ENCODE data around the gene POGLUT2. TPM values are rescaled to one million over a fixed set of nuclear protein-coding genes. Genes with fewer than 3 reads are reported as not detected.
"Not testable (repeated sequence)": the region's sequence is repeated elsewhere in the genome, so short reads cannot be mapped to it uniquely, and the experiment has no call there.

POGLUT2 gene
- total RNA-seq, 1 donor from 2014 or later = 13.7 TPM

- Mint-ChIP-seq H3K4me1 (ENCODE audit: low read depth) (peaks cover 13% of the 10 kb centered on the region), H3K36me3 (ENCODE audit: low read depth) (peaks cover 67% of the 10 kb centered on the region), H3K27me3 (ENCODE audit: low read depth) (no peaks in the 10 kb centered on the region), H3K9me3 (no peaks in the 10 kb centered on the region), H3K27ac (no peak overlapping the region), H3K4me3 (ENCODE audit: low read depth) (no peak overlapping the region)
- intact Hi-C loops (cut with micrococcal nuclease) = no loop called here
- no peak for DNase-seq (ENCODE audit: low spot score)
These were observed 5.0 kb downstream of the POGLUT2 start for GRCh38 chr13:102793611-102794355.

GRCh38 chr13:102792396-102792795, 6.4 kb downstream of the POGLUT2 start:
- H3K27ac Mint-ChIP-seq = no peak overlapping the region
- peaks cover 9% of the 10 kb centered on the region for H3K4me1 Mint-ChIP-seq (ENCODE audit: low read depth)
- DNase-seq (ENCODE audit: low spot score) = no peak
- H3K4me3 Mint-ChIP-seq (ENCODE audit: low read depth) = no peak overlapping the region
- no peaks in the 10 kb centered on the region for H3K27me3 Mint-ChIP-seq (ENCODE audit: low read depth)
- intact Hi-C loops (cut with micrococcal nuclease) = no loop called here
- H3K9me3 Mint-ChIP-seq = no peaks in the 10 kb centered on the region
- peaks cover 78% of the 10 kb centered on the region for H3K36me3 Mint-ChIP-seq (ENCODE audit: low read depth)

GRCh38 chr13:102788683-102789082, 10.1 kb downstream of the POGLUT2 start:
- H3K36me3 Mint-ChIP-seq (ENCODE audit: low read depth) = peaks cover 89% of the 10 kb centered on the region
- H3K27ac Mint-ChIP-seq = no peak overlapping the region
- H3K4me3 Mint-ChIP-seq (ENCODE audit: low read depth) = no peak overlapping the region
- H3K4me1 Mint-ChIP-seq (ENCODE audit: low read depth) = peaks cover 2% of the 10 kb centered on the region
- no peak for DNase-seq (ENCODE audit: low spot score)
- no peaks in the 10 kb centered on the region for H3K27me3 Mint-ChIP-seq (ENCODE audit: low read depth)
- intact Hi-C loops (cut with micrococcal nuclease) = no loop called here
- no peaks in the 10 kb centered on the region for H3K9me3 Mint-ChIP-seq

DNA sequence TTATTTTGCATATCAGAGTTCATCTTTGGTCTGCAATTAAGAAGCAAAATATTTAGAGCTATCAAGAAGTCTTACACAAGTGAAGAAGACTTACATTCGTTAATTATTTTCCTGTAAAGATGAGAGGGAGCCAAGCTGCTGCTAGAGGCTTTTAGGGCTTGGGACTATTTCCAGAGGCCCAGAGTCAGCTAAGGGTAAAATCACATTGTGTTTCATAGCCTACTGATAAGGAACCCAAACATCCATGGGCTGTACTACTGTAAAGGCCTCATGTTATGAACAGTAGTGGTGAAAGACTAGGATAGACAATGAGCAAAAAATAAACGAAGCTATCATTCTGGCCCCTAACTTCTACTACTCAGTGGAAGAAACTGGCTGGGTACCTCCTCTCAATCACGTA, 14.3 kb downstream of the POGLUT2 start:
- no peak overlapping the region for H3K4me3 Mint-ChIP-seq (ENCODE audit: low read depth)
- H3K27me3 Mint-ChIP-seq (ENCODE audit: low read depth) = no peaks in the 10 kb centered on the region
- intact Hi-C loops (cut with micrococcal nuclease) = no loop called here
- DNase-seq (ENCODE audit: low spot score) = no peak
- peaks cover 15% of the 10 kb centered on the region for H3K4me1 Mint-ChIP-seq (ENCODE audit: low read depth)
- no peak overlapping the region for H3K27ac Mint-ChIP-seq
- peaks cover 83% of the 10 kb centered on the region for H3K36me3 Mint-ChIP-seq (ENCODE audit: low read depth)
- peaks cover 23% of the 10 kb centered on the region for H3K9me3 Mint-ChIP-seq

GRCh38 chr13:102781591-102781990, 17.2 kb downstream of the POGLUT2 start:
- Mint-ChIP-seq H3K4me1 (ENCODE audit: low read depth) (peaks cover 27% of the 10 kb centered on the region), H3K9me3 (peaks cover 30% of the 10 kb centered on the region), H3K27ac (peak overlapping the region; percentile 98), H3K4me3 (ENCODE audit: low read depth) (no peak overlapping the region), H3K27me3 (ENCODE audit: low read depth) (no peaks in the 10 kb centered on the region), H3K36me3 (ENCODE audit: low read depth) (peaks cover 65% of the 10 kb centered on the region)
- DNase-seq (ENCODE audit: low spot score) = no peak
- intact Hi-C loops (cut with micrococcal nuclease) = no loop called here

DNA sequence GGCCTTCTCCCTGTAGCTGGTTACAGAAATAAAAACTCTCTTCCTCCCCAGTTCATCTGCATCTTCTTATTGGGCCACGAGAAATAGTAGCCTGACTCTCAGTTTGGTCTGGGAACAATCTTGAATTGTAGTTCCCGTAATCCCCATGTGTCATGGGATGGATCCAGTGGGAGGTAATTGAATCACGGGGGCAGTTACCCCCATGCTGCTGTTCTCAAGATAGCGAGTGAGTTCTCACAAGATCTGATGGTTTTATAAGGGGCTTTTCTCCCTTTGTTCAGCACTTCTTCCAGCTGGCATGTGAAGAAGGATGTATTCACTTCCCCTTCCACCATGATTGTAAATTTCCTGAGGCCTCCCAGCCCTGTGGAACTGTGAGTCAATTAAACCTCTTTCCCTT, 18.1 kb downstream of the POGLUT2 start:
- Mint-ChIP-seq H3K9me3 (peaks cover 30% of the 10 kb centered on the region), H3K4me3 (ENCODE audit: low read depth) (peak overlapping the region; percentile 27), H3K4me1 (ENCODE audit: low read depth) (peaks cover 31% of the 10 kb centered on the region), H3K27ac (peak overlapping the region; percentile 98), H3K36me3 (ENCODE audit: low read depth) (peaks cover 56% of the 10 kb centered on the region)
- H3K27me3 Mint-ChIP-seq (ENCODE audit: low read depth); intact Hi-C loops (cut with micrococcal nuclease); DNase-seq (ENCODE audit: low spot score): not testable (repeated sequence)

DNA sequence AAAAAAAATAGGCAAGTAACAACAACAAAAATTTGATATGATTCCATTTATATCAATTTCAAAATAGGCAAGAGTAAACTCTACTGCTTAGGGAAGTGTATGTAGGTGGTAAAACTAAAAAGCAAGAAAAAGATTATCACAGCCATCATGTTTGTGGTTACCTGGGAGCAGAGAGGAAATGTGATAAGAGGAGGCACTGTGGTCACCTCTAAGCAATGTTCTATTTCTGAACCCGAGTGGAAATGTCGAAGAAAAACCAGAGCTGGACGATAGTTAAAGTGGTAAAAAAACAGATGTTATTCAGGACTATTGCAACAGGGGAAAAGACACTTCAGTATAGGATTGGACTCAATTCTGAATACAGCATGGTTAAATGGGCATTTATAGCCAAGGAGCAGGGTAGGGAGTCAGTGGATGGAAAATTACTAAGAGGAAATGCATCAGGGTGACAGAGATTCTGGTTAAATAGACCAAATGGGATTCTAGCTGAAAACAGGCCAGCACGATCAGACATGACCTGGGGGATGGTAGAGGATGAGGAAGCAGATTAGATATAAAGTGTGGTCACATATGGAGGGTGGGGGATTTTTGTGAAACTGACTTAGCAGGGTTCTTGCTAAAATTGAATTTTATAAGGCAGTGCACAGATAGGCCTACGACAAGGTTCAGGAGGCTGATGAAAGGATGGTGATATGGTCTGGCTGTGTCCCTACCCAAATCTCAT, 19.2 kb downstream of the POGLUT2 start:
- Mint-ChIP-seq H3K27ac (peak overlapping the region; percentile 98), H3K4me3 (ENCODE audit: low read depth) (peak overlapping the region; percentile 50), H3K27me3 (ENCODE audit: low read depth) (no peaks in the 10 kb centered on the region), H3K9me3 (peaks cover 30% of the 10 kb centered on the region), H3K4me1 (ENCODE audit: low read depth) (peaks cover 36% of the 10 kb centered on the region), H3K36me3 (ENCODE audit: low read depth) (peaks cover 46% of the 10 kb centered on the region)
- DNase-seq (ENCODE audit: low spot score) = peak; percentile 55
- intact Hi-C loops (cut with micrococcal nuclease) = loop anchor here (1.0 to 10.0 kb wide), 5 partner anchors 20 to 1155 kb away; partner anchors contain the start of genes BIVM and TPP2

DNA sequence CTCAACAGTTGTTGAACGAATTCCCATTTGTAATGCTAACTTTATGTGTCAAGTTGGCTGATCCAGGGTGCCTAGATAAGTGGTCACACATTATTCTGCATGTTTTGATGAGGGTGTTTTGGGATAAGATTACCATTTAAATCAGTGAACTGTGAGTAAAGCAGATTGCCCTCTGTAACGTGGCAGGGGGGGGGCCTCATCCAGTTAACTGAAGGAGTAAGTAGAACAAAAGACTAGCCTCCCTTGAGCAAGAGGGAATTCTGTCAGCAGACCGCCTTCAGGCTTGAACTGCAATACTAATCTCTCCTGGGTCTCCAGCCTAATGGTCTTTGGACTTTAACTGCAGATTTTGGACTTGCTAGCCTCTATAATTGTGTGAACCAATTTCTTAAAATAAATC, 21.0 kb downstream of the POGLUT2 start:
- no peak for DNase-seq (ENCODE audit: low spot score)
- peaks cover 28% of the 10 kb centered on the region for H3K9me3 Mint-ChIP-seq
- H3K4me1 Mint-ChIP-seq (ENCODE audit: low read depth) = peaks cover 43% of the 10 kb centered on the region
- peaks cover 37% of the 10 kb centered on the region for H3K36me3 Mint-ChIP-seq (ENCODE audit: low read depth)
- no peak overlapping the region for H3K4me3 Mint-ChIP-seq (ENCODE audit: low read depth)
- intact Hi-C loops (cut with micrococcal nuclease) = loop anchor here (2.0 to 10.0 kb wide), 2 partner anchors 385 to 1153 kb away; no protein-coding TSS in a partner anchor
- H3K27ac Mint-ChIP-seq = no peak overlapping the region
- H3K27me3 Mint-ChIP-seq (ENCODE audit: low read depth) = no peaks in the 10 kb centered on the region

- DNase-seq (ENCODE audit: low spot score) = no peak
- no peak overlapping the region for H3K27ac Mint-ChIP-seq
- peaks cover 54% of the 10 kb centered on the region for H3K4me1 Mint-ChIP-seq (ENCODE audit: low read depth)
- H3K27me3 Mint-ChIP-seq (ENCODE audit: low read depth) = no peaks in the 10 kb centered on the region
- no peak overlapping the region for H3K4me3 Mint-ChIP-seq (ENCODE audit: low read depth)
- H3K36me3 Mint-ChIP-seq (ENCODE audit: low read depth) = peaks cover 36% of the 10 kb centered on the region
- intact Hi-C loops (cut with micrococcal nuclease) = loop anchor here (10.0 kb wide), 1 partner anchor 1151 kb away; no protein-coding TSS in a partner anchor
- H3K9me3 Mint-ChIP-seq = peaks cover 15% of the 10 kb centered on the region
These were observed 22.5 kb downstream of the POGLUT2 start for GRCh38 chr13:102776271-102776670.

DNA sequence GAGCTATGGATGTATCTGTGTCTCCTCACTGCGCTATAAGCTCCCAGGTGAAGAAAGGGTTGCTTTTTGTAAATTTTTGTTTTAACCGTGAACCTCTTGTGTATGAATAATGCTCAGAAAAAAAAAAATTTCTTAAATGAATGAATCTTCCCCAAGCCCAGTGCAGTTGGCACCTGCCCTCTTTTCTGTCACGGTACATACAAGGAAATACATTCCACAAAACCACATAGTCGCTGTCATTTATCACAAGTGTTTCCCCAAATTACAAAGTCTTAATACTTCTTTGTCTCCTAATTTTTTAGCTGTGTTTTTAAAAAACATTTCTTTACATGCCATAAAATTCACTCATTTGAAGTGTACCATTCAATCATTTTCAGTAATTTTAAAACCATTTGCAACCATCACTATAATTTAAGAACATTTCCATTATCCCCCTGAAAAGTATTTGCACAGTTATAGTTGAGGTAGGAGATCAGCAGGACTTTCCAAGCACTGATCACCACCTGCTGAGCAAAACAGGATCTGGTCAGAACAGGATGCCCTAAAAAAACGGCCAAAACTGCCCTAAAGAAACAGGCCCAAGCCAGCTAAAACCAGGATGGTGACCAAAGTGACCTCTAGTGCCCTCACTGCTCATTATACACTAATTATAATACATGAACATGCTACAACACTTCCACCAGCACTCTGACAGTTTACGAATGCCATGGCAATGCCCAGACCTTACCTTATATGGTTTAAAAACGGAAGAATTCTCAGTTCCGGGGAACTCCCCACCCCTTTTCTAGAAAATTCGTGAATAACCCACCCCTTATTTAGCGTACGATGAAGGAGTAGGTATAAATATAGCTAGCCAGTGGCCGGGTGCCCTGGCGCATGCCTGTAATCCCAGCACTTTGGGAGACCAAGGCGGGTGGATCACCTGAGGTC, 23.9 kb downstream of the POGLUT2 start:
- DNase-seq (ENCODE audit: low spot score) = no peak
- H3K4me1 Mint-ChIP-seq (ENCODE audit: low read depth) = peaks cover 59% of the 10 kb centered on the region
- peaks cover 7% of the 10 kb centered on the region for H3K9me3 Mint-ChIP-seq

GRCh38 chr13:102774214-102774568, 24.6 kb downstream of the POGLUT2 start:
- no peak for DNase-seq (ENCODE audit: low spot score)
- Mint-ChIP-seq H3K36me3 (ENCODE audit: low read depth) (peaks cover 41% of the 10 kb centered on the region), H3K27ac (peak overlapping the region; percentile 93)

More for the DNA sequence above, 23.9 kb downstream of the POGLUT2 start:
- peaks cover 39% of the 10 kb centered on the region for H3K36me3 Mint-ChIP-seq (ENCODE audit: low read depth)
- peak overlapping the region; percentile 81 for H3K4me3 Mint-ChIP-seq (ENCODE audit: low read depth)
- H3K27ac Mint-ChIP-seq = peak overlapping the region; percentile 93
- H3K27me3 Mint-ChIP-seq (ENCODE audit: low read depth) = no peaks in the 10 kb centered on the region
- intact Hi-C loops (cut with micrococcal nuclease) = loop anchor here (5.0 to 10.0 kb wide), 3 partner anchors 37 to 1150 kb away; no protein-coding TSS in a partner anchor

More at GRCh38 chr13:102774214-102774568, 24.6 kb downstream of the POGLUT2 start:
- H3K9me3 Mint-ChIP-seq = peaks cover 7% of the 10 kb centered on the region
- H3K27me3 Mint-ChIP-seq (ENCODE audit: low read depth) = no peaks in the 10 kb centered on the region
- H3K4me1 Mint-ChIP-seq (ENCODE audit: low read depth) = peaks cover 55% of the 10 kb centered on the region
- intact Hi-C loops (cut with micrococcal nuclease) = loop anchor here (5.0 to 10.0 kb wide), 3 partner anchors 38 to 1149 kb away; no protein-coding TSS in a partner anchor
- H3K4me3 Mint-ChIP-seq (ENCODE audit: low read depth) = peak overlapping the region; percentile 81
